GM23248 (cell line): ENCODE results near the gene AKR1A1. TPM values are rescaled to one million over a fixed set of nuclear protein-coding genes. Genes with fewer than 3 reads are reported as not detected.

Experiments
- DNase-seq: peaks from one replicate; pipeline ENCODE4 v3.0.0-alpha.2; 2015
- H2AFZ ChIP-seq: fragments of 200-600 bp; sonication (generic); 2 replicates; pipeline ENCODE4 v1.6.1; 2016; ENCODE audit warnings: antibody characterized with exemption
- H3F3A ChIP-seq: fragments of 200-600 bp; sonication (generic); 2 replicates; pipeline ENCODE4 v1.6.1; 2016; ENCODE audit warnings: mild to moderate bottlenecking, antibody characterized with exemption, mixed run types; ENCODE audit not compliant: insufficient read depth
- H3K27ac ChIP-seq: fragments of 200-600 bp; sonication (generic); 2 replicates; pipeline ENCODE4 v1.5.1; 2016; ENCODE audit warnings: mild to moderate bottlenecking
- H3K27me3 ChIP-seq: fragments of 200-600 bp; sonication (generic); replicated peaks from 2 replicates; pipeline ENCODE4 v1.6.1; 2016; ENCODE audit warnings: mild to moderate bottlenecking; ENCODE audit not compliant: insufficient read depth
- H3K36me3 ChIP-seq: fragments of 200-600 bp; sonication (generic); 2 replicates; pipeline ENCODE4 v1.6.1; 2016; ENCODE audit warnings: low read depth, mild to moderate bottlenecking
- H3K4me1 ChIP-seq: fragments of 200-600 bp; sonication (generic); 2 replicates; pipeline ENCODE4 v1.6.1; 2016; ENCODE audit warnings: mild to moderate bottlenecking; ENCODE audit not compliant: insufficient read depth
- H3K4me2 ChIP-seq: fragments of 200-600 bp; sonication (generic); one replicate; pipeline ENCODE4 v1.6.1; 2016; ENCODE audit warnings: mild to moderate bottlenecking; ENCODE audit not compliant: unreplicated experiment
- H3K4me3 ChIP-seq: fragments of 200-600 bp; sonication (generic); 2 replicates; pipeline ENCODE4 v1.5.1; 2016; ENCODE audit warnings: mild to moderate bottlenecking
- H3K79me2 ChIP-seq: fragments of 200-600 bp; sonication (generic); 2 replicates; pipeline ENCODE4 v1.6.1; 2016; ENCODE audit warnings: mild to moderate bottlenecking; ENCODE audit not compliant: insufficient read depth
- H3K9ac ChIP-seq: fragments of 200-600 bp; sonication (generic); 2 replicates; pipeline ENCODE4 v1.6.1; 2016; ENCODE audit warnings: mild to moderate bottlenecking
- H3K9me2 ChIP-seq: fragments of 200-600 bp; sonication (generic); 2 replicates; pipeline ENCODE4 v1.6.1; 2016; ENCODE audit warnings: mixed run types, mild to moderate bottlenecking, moderate library complexity; ENCODE audit not compliant: insufficient read depth
- H3K9me3 ChIP-seq: fragments of 200-600 bp; sonication (generic); one replicate; pipeline ENCODE4 v1.6.1; 2017; ENCODE audit warnings: low read depth
- H4K20me1 ChIP-seq: fragments of 200-600 bp; sonication (generic); 2 replicates; pipeline ENCODE4 v1.6.0; 2016; ENCODE audit not compliant: insufficient read depth
- EZH2 ChIP-seq: fragments of 200-600 bp; sonication (generic); IDR thresholded peaks from 2 replicates; pipeline ENCODE4 v1.6.1; 2018; ENCODE audit warnings: antibody characterized with exemption, mild to moderate bottlenecking; ENCODE audit not compliant: insufficient read depth, poor library complexity, severe bottlenecking
- EZH2phosphoT487 ChIP-seq: fragments of 200-600 bp; sonication (generic); IDR thresholded peaks from 2 replicates; pipeline ENCODE4 v1.6.1; 2018; ENCODE audit warnings: antibody characterized with exemption, moderate library complexity, mild to moderate bottlenecking, low read depth; ENCODE audit not compliant: insufficient read depth
- whole genome bisulfite sequencing, 2 experiments: methylation state at CpG; one replicate each; pipeline ENCODE4 v1.1.6; 2015 to 2017; ENCODE audit warnings: low lambda C conversion rate in 2 of 2, low coverage in 1 of 2; ENCODE audit errors: missing lambda C conversion rate in 2 of 2; 5-methylcytosine and 5-hydroxymethylcytosine counted together
- in situ Hi-C: fragments of 300-500 bp; cut with MboI; formaldehyde crosslinking; loops from 2 replicates; pipeline ENCODE4 v1.15.0; 2020
- polyA plus RNA-seq: library from polyadenylated mRNA; unstranded; fragments of >200 nt; fragmentation: Nextera tagmentation; extraction: Ambion mirVana; gene quantifications from 2 replicates; pipeline ENCODE4 v1.2.1, GENCODE V29; 2016
- total RNA-seq: library from RNA; depleted of rRNA; stranded (reverse); fragments of >200 nt; shearing (Covaris generic); gene quantifications from 2 replicates; pipeline ENCODE4 v1.2.3, GENCODE V29; 2014

Gene AKR1A1
- total and polyA plus RNA-seq, 2 experiments from 2014 or later: 86.9 to 106 TPM

- no peak for DNase-seq
- Histone ChIP-seq H3K27ac (no peak overlapping the region), H3K9me3 (no peaks in the 10 kb centered on the region), H3K4me3 (no peak overlapping the region), H3K9me2 (no peaks in the 10 kb centered on the region), H4K20me1 (no peaks in the 10 kb centered on the region), H3F3A (no peaks in the 10 kb centered on the region), H3K9ac (no peak overlapping the region), H3K4me1 (no peaks in the 10 kb centered on the region), H2AFZ (no peak overlapping the region), H3K4me2 (no peak overlapping the region), H3K79me2 (peaks cover 66% of the 10 kb centered on the region), H3K36me3 (0 out of 2 replicates have a peak, but pooled peaks cover 3% of the 10 kb centered on the region), H3K27me3 (no peaks in the 10 kb centered on the region)
- WGBS, 2 experiments: 60 to 70% methylated on average over 6 of the region's 6 CpGs
- in situ Hi-C loops: no loop called here
- TF ChIP-seq EZH2phosphoT487: no peak
- no peak for TF ChIP-seq EZH2
Observed at GRCh38 chr1:45554198-45554597, 3.6 kb downstream of the AKR1A1 start.

GRCh38 chr1:45557422-45557944 is 6.9 kb downstream of the AKR1A1 start:
- H3K9me3 ChIP-seq: no peaks in the 10 kb centered on the region
- H3K4me2 ChIP-seq: no peak overlapping the region
- no peaks in the 10 kb centered on the region for H3K9me2 ChIP-seq
- TF ChIP-seq EZH2: no peak
- no peak for TF ChIP-seq EZH2phosphoT487
- 94 to 95% methylated on average over 3 of the region's 3 CpGs for WGBS, 2 experiments
- H3K79me2 ChIP-seq: peaks cover 56% of the 10 kb centered on the region
- H3F3A ChIP-seq: no peaks in the 10 kb centered on the region
- no peak overlapping the region for H3K27ac ChIP-seq
- H2AFZ ChIP-seq: no peak overlapping the region
- in situ Hi-C loops: no loop called here
- H3K36me3 ChIP-seq: 0 out of 2 replicates have a peak, but pooled peaks cover 3% of the 10 kb centered on the region
- H3K4me3 ChIP-seq: no peak overlapping the region
- DNase-seq: no peak
- no peaks in the 10 kb centered on the region for H4K20me1 ChIP-seq
- no peak overlapping the region for H3K9ac ChIP-seq
- no peaks in the 10 kb centered on the region for H3K4me1 ChIP-seq
- H3K27me3 ChIP-seq: no peaks in the 10 kb centered on the region

- peaks cover 12% of the 10 kb centered on the region for H3K79me2 ChIP-seq
- in situ Hi-C loops: loop anchor here (10.0 kb wide), 1 partner anchor 199 kb away; no protein-coding TSS in a partner anchor
- WGBS, 2 experiments: 95 to 98% methylated on average over 2 of the region's 2 CpGs
Observed at GRCh38 chr1:45563843-45564242, 13.2 kb downstream of the AKR1A1 start.

GRCh38 chr1:45566722-45567121 is 16.1 kb downstream of the AKR1A1 start:
- no peak overlapping the region for H3K9ac ChIP-seq
- H3K27me3 ChIP-seq: no peaks in the 10 kb centered on the region
- H3K4me1 ChIP-seq: no peaks in the 10 kb centered on the region
- in situ Hi-C loops: loop anchor here (10.0 kb wide), 1 partner anchor 202 kb away; no protein-coding TSS in a partner anchor
- no peaks in the 10 kb centered on the region for H3K79me2 ChIP-seq
- H3K9me3 ChIP-seq: no peaks in the 10 kb centered on the region
- no peaks in the 10 kb centered on the region for H3K9me2 ChIP-seq
- DNase-seq: no peak
- no peak overlapping the region for H3K4me3 ChIP-seq
- 18 to 22% methylated on average over 5 of the region's 5 CpGs for WGBS, 2 experiments
- no peak overlapping the region for H3K4me2 ChIP-seq
- H4K20me1 ChIP-seq: no peaks in the 10 kb centered on the region
- 0 out of 2 replicates have a peak, but pooled peaks cover 10% of the 10 kb centered on the region for H3F3A ChIP-seq
- H3K27ac ChIP-seq: no peak overlapping the region
- TF ChIP-seq EZH2 (no peak), EZH2phosphoT487 (no peak)
- H3K36me3 ChIP-seq: peaks cover 14% of the 10 kb centered on the region
- H2AFZ ChIP-seq: no peak overlapping the region

More at GRCh38 chr1:45563843-45564242, 13.2 kb downstream of the AKR1A1 start:
- no peaks in the 10 kb centered on the region for H4K20me1 ChIP-seq
- no peak overlapping the region for H2AFZ ChIP-seq
- H3K4me2 ChIP-seq: no peak overlapping the region
- TF ChIP-seq EZH2phosphoT487 (no peak), EZH2 (no peak)
- H3K9me3 ChIP-seq: no peaks in the 10 kb centered on the region
- no peak overlapping the region for H3K9ac ChIP-seq
- H3K27me3 ChIP-seq: no peaks in the 10 kb centered on the region
- 0 out of 2 replicates have a peak, but pooled peaks cover under 1% of the 10 kb centered on the region for H3F3A ChIP-seq
- no peaks in the 10 kb centered on the region for H3K4me1 ChIP-seq
- H3K4me3 ChIP-seq: no peak overlapping the region
- H3K27ac ChIP-seq: no peak overlapping the region
- DNase-seq: no peak
- H3K9me2 ChIP-seq: no peaks in the 10 kb centered on the region
- H3K36me3 ChIP-seq: peaks cover 14% of the 10 kb centered on the region
